IMR-90 (cell line): ENCODE results near the gene DIAPH2. TPM values are rescaled to one million over a fixed set of nuclear protein-coding genes. Genes with fewer than 3 reads are reported as not detected.

ENCODE experiments used
- ATAC-seq: fragments of 200-7000 bp; cut with Tn5 transposase; 2 replicates; pipeline ENCODE4 v1.9.1; 2020; ENCODE audit warnings: low read depth, mild to moderate bottlenecking, moderate library complexity
- BruUV-seq: library from RNA; stranded (reverse); fragments of 400-500 nt; replicated peaks from 2 replicates; lab custom pipeline; 2021; lab: Mats Ljungman, UMichigan
- CTCF ChIA-PET: fragments of 300-600 bp; formaldehyde crosslinking; extraction: SDS; loops from one replicate; lab custom pipeline; 2021; ENCODE audit warnings: antibody characterized with exemption; lab: Yijun Ruan, JAX
- POLR2A ChIA-PET: fragments of 300-600 bp; sonication (Branson Sonifier 250); formaldehyde crosslinking; loops from one replicate; lab custom pipeline; 2022; ENCODE audit warnings: antibody characterized with exemption; ENCODE audit not compliant: unreplicated experiment; lab: Charles Lee
- DNase-seq: peaks from one replicate; pipeline ENCODE4 v3.0.0; 2013
- H2AFZ ChIP-seq: replicated peaks from 2 replicates; pipeline ENCODE3; 2013; ENCODE audit warnings: low read length, mild to moderate bottlenecking; ENCODE audit not compliant: poor library complexity
- H2AK5ac ChIP-seq: 2 replicates; pipeline ENCODE4 v1.6.1; 2013; ENCODE audit warnings: low read depth, low read length, inconsistent platforms
- H2AK9ac ChIP-seq: replicated peaks from 2 replicates; pipeline ENCODE3; 2013; ENCODE audit warnings: mild to moderate bottlenecking, low read depth, low read length, moderate library complexity; ENCODE audit not compliant: poor library complexity
- H2BK120ac ChIP-seq: 2 replicates; pipeline ENCODE4 v1.6.1; 2013; ENCODE audit warnings: low read depth, low read length, inconsistent platforms
- H2BK15ac ChIP-seq: 3 replicates; pipeline ENCODE4 v1.6.1; 2013; ENCODE audit warnings: low read depth, low read length, inconsistent platforms
- H2BK20ac ChIP-seq: 2 replicates; pipeline ENCODE4 v1.6.1; 2013; ENCODE audit warnings: low read depth, mild to moderate bottlenecking, inconsistent platforms, low read length, moderate library complexity
- H2BK5ac ChIP-seq: 2 replicates; pipeline ENCODE4 v1.6.1; 2013; ENCODE audit warnings: mild to moderate bottlenecking, low read depth, low read length, inconsistent platforms; ENCODE audit not compliant: poor library complexity, severe bottlenecking
- H3K14ac ChIP-seq: replicated peaks from 2 replicates; pipeline ENCODE4 v1.6.1; 2013; ENCODE audit warnings: low read depth, low read length, inconsistent platforms
- H3K18ac ChIP-seq: 2 replicates; pipeline ENCODE4 v1.6.1; 2013; ENCODE audit warnings: low read depth, low read length, control low read depth
- H3K23ac ChIP-seq: 2 replicates; pipeline ENCODE4 v1.6.1; 2013; ENCODE audit warnings: low read depth, low read length, inconsistent platforms
- H3K27ac ChIP-seq: 2 replicates; pipeline ENCODE4 v1.5.1; 2013; ENCODE audit warnings: mild to moderate bottlenecking, control low read depth, low read length; ENCODE audit not compliant: insufficient read depth
- H3K27me3 ChIP-seq: 2 replicates; pipeline ENCODE4 v1.6.1; 2013; ENCODE audit warnings: low read length; ENCODE audit not compliant: control insufficient read depth, insufficient read depth
- H3K36me3 ChIP-seq: 2 replicates; pipeline ENCODE4 v1.6.1; 2013; ENCODE audit warnings: low read length, mixed read lengths; ENCODE audit not compliant: control insufficient read depth, insufficient read depth
- H3K4ac ChIP-seq: 2 replicates; pipeline ENCODE4 v1.6.1; 2013; ENCODE audit warnings: low read depth, low read length, inconsistent platforms
- H3K4me1 ChIP-seq: 2 replicates; pipeline ENCODE4 v1.6.1; 2013; ENCODE audit warnings: low read length, mixed read lengths; ENCODE audit not compliant: control insufficient read depth, insufficient read depth
- H3K4me2 ChIP-seq: 2 replicates; pipeline ENCODE4 v1.6.1; 2013; ENCODE audit warnings: low read depth, mild to moderate bottlenecking, control low read depth, low read length, moderate library complexity
- H3K4me3 ChIP-seq: 2 replicates; pipeline ENCODE4 v1.5.1; 2013; ENCODE audit warnings: low read depth, mild to moderate bottlenecking, control low read depth, low read length, moderate library complexity; ENCODE audit not compliant: insufficient read depth
- H3K56ac ChIP-seq: 2 replicates; pipeline ENCODE4 v1.6.1; 2013; ENCODE audit warnings: low read length, inconsistent platforms; ENCODE audit not compliant: insufficient read depth; ENCODE audit errors: extremely low read depth
- H3K79me1 ChIP-seq, 2 experiments: 2 replicates each; pipeline ENCODE4 v1.6.1; 2013; ENCODE audit warnings: low read length in 2 of 2, inconsistent platforms in 1 of 2, low read depth in 1 of 2
- H3K9ac ChIP-seq: 2 replicates; pipeline ENCODE4 v1.6.1; 2013; ENCODE audit warnings: low read depth, low read length, control low read depth
- H3K9me1 ChIP-seq: 2 replicates; pipeline ENCODE4 v1.6.1; 2013; ENCODE audit warnings: low read length, inconsistent platforms; ENCODE audit not compliant: insufficient read depth
- H3K9me3 ChIP-seq: 2 replicates; pipeline ENCODE4 v1.6.1; 2013; ENCODE audit warnings: low read length; ENCODE audit not compliant: control insufficient read depth, insufficient read depth
- H4K20me1 ChIP-seq: 2 replicates; pipeline ENCODE4 v1.6.1; 2013; ENCODE audit warnings: low read length, inconsistent platforms; ENCODE audit not compliant: insufficient read depth
- H4K5ac ChIP-seq: 2 replicates; pipeline ENCODE4 v1.6.1; 2013; ENCODE audit warnings: mild to moderate bottlenecking, low read depth, low read length, control low read depth
- H4K8ac ChIP-seq, 2 experiments: 2 replicates each; pipeline ENCODE4 v1.6.1; 2013; ENCODE audit warnings: low read depth in 2 of 2, low read length in 2 of 2, control low read depth in 1 of 2, inconsistent platforms in 1 of 2
- H4K91ac ChIP-seq: 2 replicates; pipeline ENCODE4 v1.6.1; 2013; ENCODE audit warnings: low read depth, low read length, inconsistent platforms; ENCODE audit not compliant: insufficient read depth
- BHLHE40 ChIP-seq: fragments of 150-350 bp; IDR thresholded peaks from 2 replicates; pipeline ENCODE4 v1.6.1; 2016; ENCODE audit warnings: mild to moderate bottlenecking, low read depth, low read length
- CEBPB ChIP-seq: IDR thresholded peaks from 2 replicates; pipeline ENCODE4 v1.6.1; 2012; ENCODE audit warnings: low read depth, low read length, improper control_type of control experiment
- CHD1 ChIP-seq: IDR thresholded peaks from 2 replicates; pipeline ENCODE4 v1.6.1; 2012; ENCODE audit warnings: low read depth, low read length, improper control_type of control experiment
- CTCF ChIP-seq: conservative IDR thresholded peaks from 2 replicates; pipeline ENCODE4 v1.5.1; 2012; ENCODE audit warnings: mild to moderate bottlenecking, low read depth, low read length, improper control_type of control experiment
- FOS ChIP-seq: fragments of 150-350 bp; IDR thresholded peaks from 2 replicates; pipeline ENCODE4 v1.6.1; 2016; ENCODE audit warnings: low read depth, low read length
- MAFK ChIP-seq: IDR thresholded peaks from 2 replicates; pipeline ENCODE4 v1.6.1; 2012; ENCODE audit warnings: low read depth, low read length, improper control_type of control experiment
- MAZ ChIP-seq: IDR thresholded peaks from 2 replicates; pipeline ENCODE4 v1.6.1; 2012; ENCODE audit warnings: low read depth, mild to moderate bottlenecking, low read length, improper control_type of control experiment, moderate library complexity, borderline replicate concordance
- NFE2L2 ChIP-seq: fragments of 150-350 bp; IDR thresholded peaks from 2 replicates; pipeline ENCODE4 v1.6.1; 2016; ENCODE audit warnings: low read depth, mild to moderate bottlenecking, low read length
- POLR2A ChIP-seq: IDR thresholded peaks from 2 replicates; pipeline ENCODE4 v1.6.1; 2012; ENCODE audit warnings: mild to moderate bottlenecking, low read depth, low read length
- RAD21 ChIP-seq: IDR thresholded peaks from 2 replicates; pipeline ENCODE4 v1.6.1; 2012; ENCODE audit warnings: low read length, improper control_type of control experiment
- RCOR1 ChIP-seq: IDR thresholded peaks from 2 replicates; pipeline ENCODE4 v1.6.1; 2012; ENCODE audit warnings: mild to moderate bottlenecking, low read length, improper control_type of control experiment; ENCODE audit not compliant: insufficient replicate concordance
- RFX5 ChIP-seq: IDR thresholded peaks from 2 replicates; pipeline ENCODE4 v1.8.0; 2012; ENCODE audit warnings: low read depth, mild to moderate bottlenecking, low read length, moderate library complexity
- SMC3 ChIP-seq: fragments of 150-350 bp; IDR thresholded peaks from 2 replicates; pipeline ENCODE4 v1.6.1; 2016; ENCODE audit warnings: low read depth, mild to moderate bottlenecking, antibody characterized with exemption, low read length, moderate library complexity
- USF2 ChIP-seq: fragments of 150-350 bp; IDR thresholded peaks from 2 replicates; pipeline ENCODE4 v1.6.1; 2017; ENCODE audit warnings: mild to moderate bottlenecking, antibody characterized with exemption, low read length, low read depth
- WGBS, 2 experiments: methylation state at CpG; one replicate each; pipeline versions ENCODE4 v1.1.5 to v1.1.7; 2013; ENCODE audit warnings: missing lambda C conversion rate in 2 of 2; ENCODE audit not compliant: insufficient read length in 1 of 2; ENCODE audit errors: extremely low coverage in 2 of 2; 5-methylcytosine and 5-hydroxymethylcytosine counted together
- dilution Hi-C: fragments of 300-500 bp; cut with HindIII; formaldehyde crosslinking; loops from one replicate; pipeline ENCODE4 v1.14.3; 2018; ENCODE audit warnings: low sequenced_read_pairs; ENCODE audit not compliant: unreplicated experiment
- in situ Hi-C: fragments of 300-500 bp; cut with MboI; formaldehyde crosslinking; loops from 3 replicates; pipeline ENCODE4 v1.14.3; 2019; ENCODE audit warnings: low sequenced_read_pairs, inconsistent platforms, mixed read lengths
- intact Hi-C: fragments of 100-400 bp; cut with micrococcal nuclease; formaldehyde crosslinking; loops from 2 replicates; pipeline ENCODE4 v1.10.0; 2022
- polyA plus RNA-seq, 3 experiments: library from polyadenylated mRNA; depleted of rRNA; stranded (reverse); fragments of >200 nt; gene quantifications; 2 replicates each; pipeline ENCODE4 v1.2.3, GENCODE V29; 2012; ENCODE audit warnings: low replicate concordance in 1 of 3
- total RNA-seq: library from RNA; depleted of rRNA; stranded (reverse); fragments of >200 nt; gene quantifications from 2 replicates; pipeline ENCODE4 v1.2.3, GENCODE V29; 2012
- TF ChIP-seq, protein P1 (sequence below): fragments of 150-350 bp; IDR thresholded peaks from 2 replicates; pipeline ENCODE4 v1.6.1; 2016; ENCODE audit warnings: low read depth, mild to moderate bottlenecking, low read length, moderate library complexity, borderline replicate concordance

Gene DIAPH2
- total and polyA plus RNA-seq, 2 of the 4 experiments (the other 2 are of a cell fraction), result 3.6 to 19.9 TPM

- H3K9me3 ChIP-seq, result no peaks in the 10 kb centered on the region
- H3K4me3 ChIP-seq, result no peak overlapping the region
- no peaks in the 10 kb centered on the region for H3K79me1 ChIP-seq
- H3K9ac ChIP-seq, result no peak overlapping the region
- no peak overlapping the region for H2AFZ ChIP-seq
- no peak overlapping the region for H4K8ac ChIP-seq
- BruUV-seq, result no TSS peak
- H3K4me2 ChIP-seq, result no peak overlapping the region
- H2BK5ac ChIP-seq, result no peak overlapping the region
- no peak overlapping the region for H4K91ac ChIP-seq
- dilution Hi-C loops (no loop called here), in situ Hi-C loops (no loop called here), intact Hi-C loops (no loop called here)
- TF ChIP-seq BHLHE40, result no peak
- TF ChIP-seq NFE2L2, result no peak
- TF ChIP-seq FOS, result no peak
- no peak for TF ChIP-seq MAFK
- TF ChIP-seq CHD1, result no peak
- TF ChIP-seq CEBPB, result no peak
- no peak for TF ChIP-seq RFX5
- no peak for TF ChIP-seq MAZ
- TF ChIP-seq POLR2A, result no peak
- TF ChIP-seq USF2, result no peak
- no peak for TF ChIP-seq RCOR1
- TF ChIP-seq, protein P1, sequence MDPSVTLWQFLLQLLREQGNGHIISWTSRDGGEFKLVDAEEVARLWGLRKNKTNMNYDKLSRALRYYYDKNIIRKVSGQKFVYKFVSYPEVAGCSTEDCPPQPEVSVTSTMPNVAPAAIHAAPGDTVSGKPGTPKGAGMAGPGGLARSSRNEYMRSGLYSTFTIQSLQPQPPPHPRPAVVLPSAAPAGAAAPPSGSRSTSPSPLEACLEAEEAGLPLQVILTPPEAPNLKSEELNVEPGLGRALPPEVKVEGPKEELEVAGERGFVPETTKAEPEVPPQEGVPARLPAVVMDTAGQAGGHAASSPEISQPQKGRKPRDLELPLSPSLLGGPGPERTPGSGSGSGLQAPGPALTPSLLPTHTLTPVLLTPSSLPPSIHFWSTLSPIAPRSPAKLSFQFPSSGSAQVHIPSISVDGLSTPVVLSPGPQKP, result no peak
- no peak for TF ChIP-seq SMC3
- TF ChIP-seq CTCF, result no peak
- TF ChIP-seq RAD21, result no peak
- ChIA-PET POLR2A (no interaction called here), CTCF (no interaction called here)
- H3K27me3 ChIP-seq, result peaks cover 1% of the 10 kb centered on the region
- H3K4ac ChIP-seq, result no peak overlapping the region
- H3K4me1 ChIP-seq, result no peaks in the 10 kb centered on the region
- no peak overlapping the region for H3K56ac ChIP-seq
- no peak overlapping the region for H2BK20ac ChIP-seq
- H2BK15ac ChIP-seq, result no peak overlapping the region
- H3K18ac ChIP-seq, result no peak overlapping the region
- 60% methylated on average over 1 of the region's 6 CpGs; no CpG with 5 or more reads in 1 of the 2 experiments for WGBS, 2 experiments
- no peak overlapping the region for H4K5ac ChIP-seq
- H3K9me1 ChIP-seq, result no peaks in the 10 kb centered on the region
- H2AK9ac ChIP-seq, result no peak overlapping the region
- DNase-seq (no peak), ATAC-seq (no peak)
- H3K36me3 ChIP-seq, result no peaks in the 10 kb centered on the region
- no peak overlapping the region for H3K14ac ChIP-seq
- no peak overlapping the region for H2BK120ac ChIP-seq
- no peak overlapping the region for H2AK5ac ChIP-seq
- no peaks in the 10 kb centered on the region for H4K20me1 ChIP-seq
- no peak overlapping the region for H3K23ac ChIP-seq
- H3K27ac ChIP-seq, result no peak overlapping the region
Observed at GRCh38 chrX:97628807-97629596, 944.4 kb downstream of the DIAPH2 start.
